K562 (cell line): ENCODE measurements around the gene NKX1-2.

Source experiments
- CEBPG ChIP-seq, 3 experiments: fragments of 200-800 bp in 1 of 3; sonication (Bioruptor generic) in 1 of 3; sonication (generic) in 1 of 3; formaldehyde crosslinking in 1 of 3; IDR thresholded peaks in 2 of 3; conservative IDR thresholded peaks in 1 of 3; 2 replicates each; pipeline versions ENCODE4 v1.6.1 to v1.8.0; 2016 to 2022; ENCODE audit warnings: missing compliant biosample characterization in 2 of 3, missing genetic modification characterization in 2 of 3, mild to moderate bottlenecking in 1 of 3, missing genetic modification reagents in 1 of 3
- CHD4 ChIP-seq: fragments of 200-600 bp; sonication (generic); IDR thresholded peaks from 3 replicates; pipeline ENCODE4 v1.6.1; 2012; ENCODE audit warnings: low read depth, mild to moderate bottlenecking, mixed read lengths, low read length, inconsistent platforms; ENCODE audit not compliant: insufficient read depth, insufficient replicate concordance, poor library complexity, severe bottlenecking
- CTCF ChIP-seq, 3 experiments: IDR thresholded peaks in 2 of 3; conservative IDR thresholded peaks in 1 of 3; 2 replicates each; pipeline ENCODE4 v1.5.1; 2011 to 2012; ENCODE audit warnings: low read length in 3 of 3, mild to moderate bottlenecking in 3 of 3, control low read depth in 2 of 3, improper control_type of control experiment in 1 of 3, inconsistent platforms in 1 of 3, low read depth in 1 of 3, mixed read lengths in 1 of 3, moderate library complexity in 1 of 3; ENCODE audit not compliant: insufficient read depth in 2 of 3
- E4F1 ChIP-seq: fragments of 250-450 bp; sonication (Bioruptor Pico); IDR thresholded peaks from 2 replicates; pipeline ENCODE4 v1.5.0; 2021; ENCODE audit warnings: mild to moderate bottlenecking, borderline replicate concordance
- EP300 ChIP-seq: IDR thresholded peaks from 2 replicates; pipeline ENCODE4 v1.6.1; 2012; ENCODE audit warnings: low read length, improper control_type of control experiment
- HDGF ChIP-seq: fragments of 450-650 bp; IDR thresholded peaks from 2 replicates; pipeline ENCODE4 v1.6.1; 2016
- MAZ ChIP-seq, 2 experiments: fragments of 450-650 bp in 1 of 2; sonication (generic) in 1 of 2; formaldehyde crosslinking; IDR thresholded peaks in 1 of 2; conservative IDR thresholded peaks in 1 of 2; 2 replicates each; pipeline versions ENCODE4 v1.4.0 to v1.5.0; 2020; ENCODE audit warnings: mild to moderate bottlenecking in 1 of 2, missing genetic modification reagents in 1 of 2
- POLR2A ChIP-seq: fragments of 450-650 bp; conservative IDR thresholded peaks from 2 replicates; pipeline ENCODE4 v1.6.1; 2016
- POLR2AphosphoS5 ChIP-seq: IDR thresholded peaks from 2 replicates; pipeline ENCODE4 v1.6.1; 2011; ENCODE audit warnings: mild to moderate bottlenecking, low read depth, low read length, moderate library complexity; ENCODE audit not compliant: control insufficient read depth, insufficient read depth
- RFX5 ChIP-seq: IDR thresholded peaks from 2 replicates; pipeline ENCODE4 v1.6.1; 2011; ENCODE audit warnings: low read depth, mild to moderate bottlenecking, improper control_type of control experiment, low read length
- SMAD1 ChIP-seq: fragments of 150-350 bp; IDR thresholded peaks from 2 replicates; pipeline ENCODE4 v1.6.1; 2014; ENCODE audit warnings: low read length, low read depth; ENCODE audit not compliant: partially characterized antibody
- ZNF830 ChIP-seq: fragments of 250-450 bp; sonication (Bioruptor Pico); IDR thresholded peaks from 2 replicates; pipeline ENCODE4 v1.5.0; 2021; ENCODE audit warnings: mild to moderate bottlenecking

GRCh38 chr10:124414076-124414475 is 35.8 kb downstream of the NKX1-2 start:
- TF ChIP-seq POLR2A (no peak), POLR2AphosphoS5 (no peak), MAZ (CRISPR knock-in tag; conservative IDR thresholded peaks at IDR 0.05 in 1 of 2, IDR thresholded peaks at IDR 0.05 in 1 of 2) (no peak), HDGF (no peak), EP300 (no peak), SMAD1 (no peak), CHD4 (no peak), CTCF (IDR thresholded peaks at IDR 0.05 in 2 of 3, conservative IDR thresholded peaks at IDR 0.05 in 1 of 3; ENCODE audit: insufficient read depth in 2 of 3, low read depth in 1 of 3, low read length in 3 of 3) (no peak), ZNF830 (CRISPR knock-in tag) (no peak), RFX5 (no peak), CEBPG (CRISPR knock-in tag; IDR thresholded peaks at IDR 0.05) (no peak), CEBPG (tag; conservative IDR thresholded peaks at IDR 0.05 in 1 of 2, IDR thresholded peaks at IDR 0.05 in 1 of 2) (no peak), E4F1 (CRISPR knock-in tag) (no peak)
